Neuronal stem cell (in vitro differentiated cells): Measurements from ENCODE around the gene MACROD2.

Experiments used
- DNase-seq: peaks from one replicate; pipeline ENCODE4 v3.0.0-alpha.2; 2013; ENCODE audit warnings: low spot score
- H2AFZ ChIP-seq: one replicate; pipeline ENCODE4 v1.6.1; 2013; ENCODE audit warnings: mild to moderate bottlenecking, low read length, inconsistent platforms
- H2AK5ac ChIP-seq: 2 replicates; pipeline ENCODE4 v1.6.1; 2013; ENCODE audit warnings: low read depth, mild to moderate bottlenecking, inconsistent platforms, low read length, moderate library complexity, mixed read lengths
- H2BK120ac ChIP-seq: 2 replicates; pipeline ENCODE4 v1.6.1; 2013; ENCODE audit warnings: low read depth, mild to moderate bottlenecking, inconsistent platforms, low read length, moderate library complexity, mixed read lengths
- H2BK12ac ChIP-seq: one replicate; pipeline ENCODE4 v1.6.1; 2013; ENCODE audit warnings: low read length, inconsistent platforms
- H2BK15ac ChIP-seq: 2 replicates; pipeline ENCODE4 v1.6.1; 2013; ENCODE audit warnings: mild to moderate bottlenecking, low read length, inconsistent platforms, mixed read lengths
- H2BK5ac ChIP-seq: one replicate; pipeline ENCODE4 v1.6.1; 2013; ENCODE audit warnings: inconsistent platforms, mild to moderate bottlenecking, low read length, moderate library complexity
- H3K14ac ChIP-seq: one replicate; pipeline ENCODE4 v1.6.1; 2013; ENCODE audit warnings: low read length, inconsistent platforms
- H3K18ac ChIP-seq: 2 replicates; pipeline ENCODE4 v1.6.1; 2013; ENCODE audit warnings: low read length, inconsistent platforms
- H3K23ac ChIP-seq: 2 replicates; pipeline ENCODE4 v1.6.1; 2013; ENCODE audit warnings: low read depth, mild to moderate bottlenecking, mixed read lengths, low read length, inconsistent platforms; ENCODE audit not compliant: poor library complexity
- H3K27ac ChIP-seq: replicated peaks from 3 replicates; pipeline ENCODE4 v1.5.1; 2013; ENCODE audit warnings: low read length, inconsistent platforms
- H3K27me3 ChIP-seq, 3 experiments: 2 replicates each; pipeline ENCODE4 v1.6.1; 2013; ENCODE audit warnings: low read length in 3 of 3, mild to moderate bottlenecking in 2 of 3, inconsistent platforms in 1 of 3, low read depth in 1 of 3, mixed read lengths in 1 of 3, moderate library complexity in 1 of 3; ENCODE audit not compliant: control insufficient read depth in 3 of 3, insufficient read depth in 3 of 3
- H3K36me3 ChIP-seq, 2 donors: replicated peaks in 1 of 2; 2 replicates each; pipeline ENCODE4 v1.6.1; 2013; ENCODE audit warnings: low read length in 2 of 2; ENCODE audit not compliant: control insufficient read depth in 2 of 2, insufficient read depth in 2 of 2
- H3K4ac ChIP-seq: 2 replicates; pipeline ENCODE4 v1.6.1; 2013; ENCODE audit warnings: inconsistent platforms, mild to moderate bottlenecking, low read length, moderate library complexity
- H3K4me1 ChIP-seq, 2 donors: 1 replicate in 1 of 2; 2 replicates in 1 of 2; pipeline ENCODE4 v1.6.1; 2013; ENCODE audit warnings: low read length in 2 of 2, low read depth in 1 of 2; ENCODE audit not compliant: control insufficient read depth in 2 of 2, insufficient read depth in 1 of 2
- H3K4me2 ChIP-seq: one replicate; pipeline ENCODE4 v1.6.1; 2013; ENCODE audit warnings: mild to moderate bottlenecking, low read length, inconsistent platforms; ENCODE audit not compliant: insufficient read depth, poor library complexity, severe bottlenecking
- H3K4me3 ChIP-seq, 2 donors: 2 replicates each; pipeline ENCODE4 v1.5.1; 2013; ENCODE audit warnings: low read length in 2 of 2, mild to moderate bottlenecking in 2 of 2, inconsistent platforms in 1 of 2, moderate library complexity in 1 of 2
- H3K79me1 ChIP-seq: one replicate; pipeline ENCODE4 v1.6.1; 2013; ENCODE audit warnings: low read depth, mild to moderate bottlenecking, inconsistent platforms, low read length, moderate library complexity
- H3K9ac ChIP-seq: one replicate; pipeline ENCODE4 v1.6.1; 2013; ENCODE audit warnings: mild to moderate bottlenecking, low read depth, low read length, inconsistent platforms; ENCODE audit not compliant: poor library complexity
- H3K9me3 ChIP-seq, 2 donors: replicated peaks in 1 of 2; 2 replicates each; pipeline versions ENCODE3 to v1.6.1; 2013; ENCODE audit warnings: low read length in 2 of 2, mild to moderate bottlenecking in 2 of 2, inconsistent platforms in 1 of 2, low read depth in 1 of 2, mixed read lengths in 1 of 2, moderate library complexity in 1 of 2; ENCODE audit not compliant: control insufficient read depth in 2 of 2, insufficient read depth in 1 of 2
- H4K8ac ChIP-seq: one replicate; pipeline ENCODE4 v1.6.1; 2013; ENCODE audit warnings: low read depth, mild to moderate bottlenecking, inconsistent platforms, low read length, moderate library complexity
- H4K91ac ChIP-seq: one replicate; pipeline ENCODE4 v1.6.1; 2013; ENCODE audit warnings: low read length, low read depth, mild to moderate bottlenecking, inconsistent platforms; ENCODE audit not compliant: poor library complexity
- WGBS, 2 donors: extraction: QIAGEN DNeasy Blood & Tissue Kit; methylation state at CpG; one replicate each; pipeline ENCODE4 v1.1.7; 2013; ENCODE audit warnings: missing lambda C conversion rate in 2 of 2, mixed read lengths in 1 of 2; ENCODE audit not compliant: insufficient read length in 2 of 2, insufficient replicate concordance in 1 of 2; ENCODE audit errors: extremely low coverage in 2 of 2; 5-methylcytosine and 5-hydroxymethylcytosine counted together

MACROD2 gene

DNA sequence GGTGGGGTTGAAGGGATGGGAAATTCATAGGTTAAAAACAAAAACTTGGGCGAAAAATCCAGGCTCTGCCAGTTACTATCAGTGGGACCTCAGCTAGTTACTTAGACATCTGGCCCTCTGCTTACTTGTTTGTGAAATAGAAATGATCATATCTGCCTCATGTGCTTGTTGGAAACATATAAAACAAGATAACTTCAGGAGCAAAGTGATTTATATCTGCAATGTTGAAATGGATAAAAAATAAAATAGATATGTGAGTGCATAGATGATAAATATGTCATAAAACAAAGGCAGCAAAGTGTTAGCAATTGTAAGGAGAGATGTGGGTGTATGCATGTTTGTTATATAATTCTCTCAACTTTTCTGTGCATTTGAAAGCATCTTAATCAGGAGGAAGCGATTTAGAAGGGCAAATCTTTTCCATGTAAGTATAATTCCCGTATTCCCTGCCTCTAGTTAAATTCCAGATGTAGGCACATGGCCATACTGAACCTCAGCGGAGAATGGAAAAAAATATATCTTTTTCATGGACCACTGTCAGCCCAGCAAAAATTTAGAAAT, 921.1 kb downstream of the MACROD2 start:
- no peak overlapping the region for H2AFZ ChIP-seq
- no peak overlapping the region for H3K4me2 ChIP-seq
- H3K36me3 ChIP-seq = no peaks in the 10 kb centered on the region
- no peak overlapping the region for H3K14ac ChIP-seq
- no peak overlapping the region for H3K23ac ChIP-seq
- H2BK12ac ChIP-seq = no peak overlapping the region
- H3K9me3 ChIP-seq = no peaks in the 10 kb centered on the region
- no peak overlapping the region for H2BK5ac ChIP-seq
- no peak overlapping the region for H3K18ac ChIP-seq
- no peak overlapping the region for H4K8ac ChIP-seq
- no peak overlapping the region for H2BK15ac ChIP-seq
- no peak for DNase-seq
- peaks cover 6% of the 10 kb centered on the region in 2 donors for H3K4me1 ChIP-seq
- H4K91ac ChIP-seq = no peak overlapping the region
- H3K9ac ChIP-seq = no peak overlapping the region
- H3K4me3 ChIP-seq = no peak overlapping the region
- H2BK120ac ChIP-seq = no peak overlapping the region
- no peaks in the 10 kb centered on the region for H3K27me3 ChIP-seq
- H2AK5ac ChIP-seq = no peak overlapping the region
- H3K27ac ChIP-seq = no peak overlapping the region
- no CpG with 5 or more reads among the region's 4 CpGs for WGBS, 2 donors
- H3K79me1 ChIP-seq = no peaks in the 10 kb centered on the region
- H3K4ac ChIP-seq = no peak overlapping the region

DNA sequence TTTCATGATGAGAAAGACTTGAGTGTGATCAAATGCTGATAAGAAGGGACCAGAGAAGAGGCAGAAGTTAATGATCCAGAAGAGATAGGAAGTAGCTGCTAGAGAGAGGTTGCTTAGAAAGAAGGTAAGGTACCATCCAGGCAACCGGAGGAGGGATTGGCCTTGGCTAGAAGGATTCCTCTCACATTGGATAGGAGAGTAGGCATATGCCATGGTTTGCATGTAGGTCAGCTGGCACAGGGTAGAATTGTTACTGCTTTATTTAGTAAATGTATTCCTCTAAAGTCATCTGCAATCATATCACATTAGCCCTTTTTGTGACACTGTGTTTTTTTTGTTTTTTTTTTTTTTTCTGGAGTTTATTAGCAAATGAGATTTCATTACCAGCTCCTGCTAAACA, 923.0 kb downstream of the MACROD2 start:
- no peak for DNase-seq
- H3K27ac ChIP-seq = no peak overlapping the region
- H3K9ac ChIP-seq = no peak overlapping the region
- H3K36me3 ChIP-seq = no peaks in the 10 kb centered on the region
- no peak overlapping the region for H2BK12ac ChIP-seq
- H3K14ac ChIP-seq = no peak overlapping the region
- H3K9me3 ChIP-seq = no peaks in the 10 kb centered on the region
- H3K79me1 ChIP-seq = no peaks in the 10 kb centered on the region
- no peak overlapping the region for H4K8ac ChIP-seq
- no peak overlapping the region for H3K18ac ChIP-seq
- no peaks in the 10 kb centered on the region for H3K27me3 ChIP-seq
- no peak overlapping the region for H3K4me3 ChIP-seq
- H2AK5ac ChIP-seq = no peak overlapping the region
- no peak overlapping the region for H3K23ac ChIP-seq
- H2BK15ac ChIP-seq = no peak overlapping the region
- H3K4me1 ChIP-seq = peaks cover 9 to 11% of the 10 kb centered on the region in 2 donors
- WGBS, 2 donors = no CpG with 5 or more reads among the region's 1 CpG
- H4K91ac ChIP-seq = no peak overlapping the region
- H2BK120ac ChIP-seq = no peak overlapping the region
- no peak overlapping the region for H2BK5ac ChIP-seq
- no peak overlapping the region for H3K4me2 ChIP-seq
- no peak overlapping the region for H2AFZ ChIP-seq
- no peak overlapping the region for H3K4ac ChIP-seq

DNA sequence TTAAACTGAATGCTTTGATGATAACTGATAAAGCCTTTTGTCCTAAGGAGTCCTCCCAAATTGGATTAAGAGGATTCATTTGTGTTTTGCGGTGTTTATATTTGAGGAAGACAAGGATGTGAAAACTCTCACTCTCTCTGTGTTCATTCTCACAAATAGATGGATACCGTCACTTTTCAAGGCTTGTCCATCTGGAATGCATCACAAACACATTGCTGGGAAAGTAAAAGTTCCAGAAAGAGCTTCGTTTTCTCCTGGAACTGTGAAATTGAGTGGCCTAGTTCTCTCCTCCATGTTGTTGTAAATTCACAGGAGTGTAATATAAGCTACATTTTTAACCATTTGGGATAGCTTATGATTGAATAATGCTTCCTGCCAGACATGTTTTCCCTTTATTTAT, 923.7 kb downstream of the MACROD2 start:
- Histone ChIP-seq H2BK5ac (no peak overlapping the region), H3K4me1 (peaks cover 9 to 12% of the 10 kb centered on the region in 2 donors)
- no CpG with 5 or more reads among the region's 3 CpGs for WGBS, 2 donors

DNA sequence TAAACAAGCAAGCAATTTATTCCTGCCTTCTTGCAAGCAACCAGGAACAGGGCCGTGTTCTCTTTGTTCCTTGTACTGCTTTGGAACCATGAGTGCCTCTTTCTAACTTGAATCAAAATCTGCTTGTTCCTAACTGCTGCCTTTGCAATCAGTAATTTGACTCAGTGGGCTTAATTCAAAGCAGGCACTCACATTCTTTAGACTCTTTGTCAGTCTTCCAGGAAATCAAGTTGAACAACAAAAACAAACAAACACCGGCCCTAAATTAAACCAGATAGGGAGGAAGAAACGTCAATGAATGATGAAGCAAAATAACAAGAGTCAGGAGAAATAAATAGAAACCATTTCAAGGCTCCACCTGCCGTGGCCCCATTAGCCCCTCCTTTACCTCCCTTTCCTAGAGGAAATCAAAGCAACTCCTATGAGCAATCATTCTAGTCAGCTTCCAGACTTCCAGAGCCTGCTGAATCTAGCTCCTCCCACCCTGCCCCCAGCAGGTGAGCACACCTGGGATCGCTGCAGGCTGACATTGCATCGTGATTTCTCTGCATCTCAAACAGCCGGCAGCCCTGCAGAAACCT, 924.3 kb downstream of the MACROD2 start:
- no peak overlapping the region for H2BK12ac ChIP-seq
- H3K23ac ChIP-seq = no peak overlapping the region
- no peak overlapping the region for H3K4me2 ChIP-seq
- no peak overlapping the region for H3K14ac ChIP-seq
- no CpG with 5 or more reads among the region's 7 CpGs for WGBS, 2 donors
- no peak overlapping the region for H4K8ac ChIP-seq
- H2BK120ac ChIP-seq = no peak overlapping the region
- no peak overlapping the region for H3K9ac ChIP-seq
- H3K4me1 ChIP-seq = peaks cover 9% of the 10 kb centered on the region in 2 donors
- no peak overlapping the region for H2BK15ac ChIP-seq
- H3K4me3 ChIP-seq = no peak overlapping the region
- H4K91ac ChIP-seq = no peak overlapping the region
- no peak overlapping the region for H3K4ac ChIP-seq
- H3K79me1 ChIP-seq = no peaks in the 10 kb centered on the region
- H3K36me3 ChIP-seq = no peaks in the 10 kb centered on the region
- no peaks in the 10 kb centered on the region for H3K27me3 ChIP-seq
- no peak overlapping the region for H3K18ac ChIP-seq
- no peak overlapping the region for H2AK5ac ChIP-seq
- H3K27ac ChIP-seq = no peak overlapping the region
- no peaks in the 10 kb centered on the region for H3K9me3 ChIP-seq
- no peak for DNase-seq
- H2AFZ ChIP-seq = peak overlapping the region; percentile 70
- H2BK5ac ChIP-seq = no peak overlapping the region

More for the DNA sequence above, 923.7 kb downstream of the MACROD2 start:
- H3K36me3 ChIP-seq = no peaks in the 10 kb centered on the region
- no peak overlapping the region for H4K8ac ChIP-seq
- H3K9ac ChIP-seq = no peak overlapping the region
- H3K23ac ChIP-seq = no peak overlapping the region
- no peaks in the 10 kb centered on the region for H3K9me3 ChIP-seq
- H3K27me3 ChIP-seq = no peaks in the 10 kb centered on the region
- peak overlapping the region; percentile 70 for H2AFZ ChIP-seq
- no peak for DNase-seq
- H3K4me3 ChIP-seq = no peak overlapping the region
- no peak overlapping the region for H3K4ac ChIP-seq
- no peak overlapping the region for H3K4me2 ChIP-seq
- H2BK120ac ChIP-seq = no peak overlapping the region
- H3K27ac ChIP-seq = no peak overlapping the region
- H3K79me1 ChIP-seq = no peaks in the 10 kb centered on the region
- H2AK5ac ChIP-seq = no peak overlapping the region
- H4K91ac ChIP-seq = no peak overlapping the region
- no peak overlapping the region for H3K14ac ChIP-seq
- no peak overlapping the region for H2BK15ac ChIP-seq
- H3K18ac ChIP-seq = no peak overlapping the region
- no peak overlapping the region for H2BK12ac ChIP-seq
